ENCODE measurements around the gene ITPR1.

DNA sequence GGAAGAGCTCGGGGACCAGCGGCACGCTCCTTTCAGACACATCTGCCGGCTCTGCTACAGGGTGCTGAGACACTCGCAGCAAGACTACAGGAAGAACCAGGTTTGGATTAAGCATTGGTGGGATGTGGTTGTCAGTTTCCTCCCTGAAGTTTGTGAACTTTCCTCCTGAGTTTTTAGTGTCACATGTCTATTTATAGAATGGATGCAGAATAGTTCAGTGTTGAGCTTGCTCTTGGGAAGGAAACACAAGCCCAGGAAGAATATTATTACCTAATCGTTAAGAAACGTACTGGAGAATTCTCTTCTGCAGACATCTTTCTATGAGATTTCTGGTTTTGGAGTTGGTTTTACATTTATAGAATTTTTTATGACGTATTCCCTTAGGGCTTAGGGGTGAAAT is 172.0 kb downstream of the ITPR1 start:
- TF ChIP-seq CTCF (IDR thresholded peaks at IDR 0.05) (no peak), EP300 (IDR thresholded peaks at IDR 0.05) (no peak), POLR2A (IDR thresholded peaks at IDR 0.05) (no peak)
